Renal pelvis (tissue), 4 donors: ENCODE results near the gene SARDH. TPM values are rescaled to one million over a fixed set of nuclear protein-coding genes. Genes with fewer than 3 reads are reported as not detected.

Experiments
- DNase-seq: peaks from one replicate; pipeline ENCODE4 v3.0.0-alpha.2; 2013
- polyA plus RNA-seq, 3 donors: library from polyadenylated mRNA; unstranded; fragments of 120-200 nt; gene quantifications; one replicate each; pipeline ENCODE4 v1.2.1, GENCODE V29; 2013; ENCODE audit not compliant: insufficient read length in 3 of 3

SARDH gene
- polyA plus RNA-seq, 3 donors = 12.9 to 14.8 (median 13.1) TPM

- no peak for DNase-seq
Observed at GRCh38 chr9:133735931-133736330, 2.2 kb downstream of the SARDH start.

- no peak for DNase-seq
Observed at GRCh38 chr9:133735415-133735775, 2.8 kb downstream of the SARDH start.

GRCh38 chr9:133734590-133735414 is 3.4 kb downstream of the SARDH start:
- no peak for DNase-seq

- no peak for DNase-seq
Observed at GRCh38 chr9:133733796-133734533, 4.2 kb downstream of the SARDH start.

- DNase-seq = no peak
Observed at GRCh38 chr9:133733421-133733795, 4.7 kb downstream of the SARDH start.

GRCh38 chr9:133732639-133733408 is 5.3 kb downstream of the SARDH start:
- DNase-seq = no peak

GRCh38 chr9:133731876-133732638 is 6.1 kb downstream of the SARDH start:
- DNase-seq = peak; percentile 31

GRCh38 chr9:133730994-133731715 is 7.0 kb downstream of the SARDH start:
- DNase-seq = no peak

- no peak for DNase-seq
Observed at GRCh38 chr9:133729617-133730281, 8.4 kb downstream of the SARDH start.

- no peak for DNase-seq
Observed at GRCh38 chr9:133728856-133729616, 9.1 kb downstream of the SARDH start.

- no peak for DNase-seq
Observed at GRCh38 chr9:133727876-133728441, 10.2 kb downstream of the SARDH start.

GRCh38 chr9:133727277-133727875 is 10.8 kb downstream of the SARDH start:
- no peak for DNase-seq

- no peak for DNase-seq
Observed at GRCh38 chr9:133726401-133727276, 11.5 kb downstream of the SARDH start.

- no peak for DNase-seq
Observed at GRCh38 chr9:133725886-133726285, 12.3 kb downstream of the SARDH start.

GRCh38 chr9:133718563-133719315 is 19.4 kb downstream of the SARDH start:
- no peak for DNase-seq

GRCh38 chr9:133717113-133718031 is 20.8 kb downstream of the SARDH start:
- no peak for DNase-seq
